Loucy (cell line): ENCODE measurements around the gene CACTIN.

Source experiments
- H2AFZ ChIP-seq: fragments of 200-600 bp; sonication (generic); 2 replicates; pipeline ENCODE4 v1.6.0; 2016; ENCODE audit warnings: antibody characterized with exemption, mild to moderate bottlenecking, low read length, moderate library complexity
- H3F3A ChIP-seq: fragments of 200-600 bp; 2 replicates; pipeline ENCODE4 v1.6.0; 2016; ENCODE audit warnings: antibody characterized with exemption, low read depth, mild to moderate bottlenecking
- H3K27me3 ChIP-seq: fragments of 200-600 bp; sonication (generic); 2 replicates; pipeline ENCODE4 v1.6.1; 2014; ENCODE audit warnings: low read length, mild to moderate bottlenecking; ENCODE audit not compliant: insufficient read depth, poor library complexity, severe bottlenecking
- H3K36me3 ChIP-seq: fragments of 200-600 bp; sonication (generic); 2 replicates; pipeline ENCODE4 v1.6.1; 2016; ENCODE audit warnings: low read length; ENCODE audit not compliant: insufficient read depth
- H3K4me1 ChIP-seq: fragments of 200-600 bp; sonication (generic); 2 replicates; pipeline ENCODE4 v1.5.1; 2014; ENCODE audit warnings: low read length, mild to moderate bottlenecking; ENCODE audit not compliant: insufficient read depth, poor library complexity, severe bottlenecking
- H3K4me2 ChIP-seq: fragments of 200-600 bp; sonication (generic); 2 replicates; pipeline ENCODE4 v1.6.0; 2014; ENCODE audit warnings: antibody characterized with exemption, low read length, low read depth, mild to moderate bottlenecking; ENCODE audit not compliant: poor library complexity, severe bottlenecking
- H3K4me3 ChIP-seq: fragments of 200-600 bp; sonication (generic); 2 replicates; pipeline ENCODE4 v1.5.1; 2014; ENCODE audit warnings: low read length, mild to moderate bottlenecking, mixed read lengths; ENCODE audit not compliant: poor library complexity, severe bottlenecking
- H3K79me2 ChIP-seq: fragments of 200-600 bp; sonication (generic); 2 replicates; pipeline ENCODE4 v1.6.1; 2014; ENCODE audit warnings: low read length; ENCODE audit not compliant: insufficient read depth
- H3K9ac ChIP-seq: fragments of 200-600 bp; sonication (generic); 2 replicates; pipeline ENCODE4 v1.6.0; 2014; ENCODE audit warnings: mild to moderate bottlenecking, low read depth, low read length, moderate library complexity; ENCODE audit not compliant: poor library complexity, severe bottlenecking
- H3K9me2 ChIP-seq: fragments of 200-600 bp; sonication (generic); replicated peaks from 2 replicates; pipeline ENCODE4 v1.6.1; 2016; ENCODE audit warnings: low read depth, low read length, mixed read lengths
- H3K9me3 ChIP-seq: fragments of 200-600 bp; sonication (generic); 2 replicates; pipeline ENCODE4 v1.6.1; 2014; ENCODE audit warnings: mild to moderate bottlenecking, antibody characterized with exemption, low read length, low read depth; ENCODE audit not compliant: insufficient read depth
- H4K20me1 ChIP-seq: fragments of 200-600 bp; sonication (generic); 2 replicates; pipeline ENCODE4 v1.6.0; 2014; ENCODE audit warnings: antibody characterized with exemption, low read length, mild to moderate bottlenecking; ENCODE audit not compliant: insufficient read depth, poor library complexity, severe bottlenecking
- CTCF ChIP-seq: fragments of 200-600 bp; sonication (generic); conservative IDR thresholded peaks from 2 replicates; pipeline ENCODE4 v1.5.1; 2014; ENCODE audit warnings: mild to moderate bottlenecking, antibody characterized with exemption, low read length
- EZH2phosphoT487 ChIP-seq: fragments of 200-600 bp; IDR thresholded peaks from 2 replicates; pipeline ENCODE4 v1.6.1; 2018; ENCODE audit warnings: antibody characterized with exemption, mild to moderate bottlenecking, moderate library complexity, borderline replicate concordance

The CACTIN gene

GRCh38 chr19:3604227-3604986, 22.2 kb downstream of the CACTIN start:
- Histone ChIP-seq H3K9ac (no peak overlapping the region), H3K4me2 (peak overlapping the region; percentile 45), H3K27me3 (no peaks in the 10 kb centered on the region), H3K9me2 (no peaks in the 10 kb centered on the region), H3K4me1 (peaks cover 7% of the 10 kb centered on the region), H3K9me3 (no peaks in the 10 kb centered on the region), H3K36me3 (no peaks in the 10 kb centered on the region), H3K79me2 (no peaks in the 10 kb centered on the region), H3F3A (no peaks in the 10 kb centered on the region), H3K4me3 (peak overlapping the region; percentile 14), H2AFZ (peak overlapping the region; percentile 62; the same call in 1 of the 2 replicates), H4K20me1 (no peaks in the 10 kb centered on the region)
- no peak for TF ChIP-seq EZH2phosphoT487
- no peak for TF ChIP-seq CTCF

- Histone ChIP-seq H3K4me2 (no peak overlapping the region), H2AFZ (no peak overlapping the region), H3K9me3 (no peaks in the 10 kb centered on the region), H3F3A (no peaks in the 10 kb centered on the region), H3K4me1 (peaks cover 7% of the 10 kb centered on the region), H3K36me3 (no peaks in the 10 kb centered on the region), H3K27me3 (no peaks in the 10 kb centered on the region), H3K9me2 (no peaks in the 10 kb centered on the region), H3K4me3 (no peak overlapping the region), H3K79me2 (no peaks in the 10 kb centered on the region), H3K9ac (no peak overlapping the region), H4K20me1 (no peaks in the 10 kb centered on the region)
- TF ChIP-seq EZH2phosphoT487 (no peak), CTCF (no peak)
These were observed 23.3 kb downstream of the CACTIN start for GRCh38 chr19:3603121-3603811.

GRCh38 chr19:3601021-3601420, 25.6 kb downstream of the CACTIN start:
- no peaks in the 10 kb centered on the region for H3K79me2 ChIP-seq
- no peak for TF ChIP-seq CTCF
- no peak for TF ChIP-seq EZH2phosphoT487
- no peak overlapping the region for H3K4me3 ChIP-seq
- H2AFZ ChIP-seq = no peak overlapping the region
- H3K9me2 ChIP-seq = no peaks in the 10 kb centered on the region
- H3K36me3 ChIP-seq = no peaks in the 10 kb centered on the region
- no peak overlapping the region for H3K9ac ChIP-seq
- no peaks in the 10 kb centered on the region for H3K27me3 ChIP-seq
- H3K4me1 ChIP-seq = peaks cover 7% of the 10 kb centered on the region
- H4K20me1 ChIP-seq = no peaks in the 10 kb centered on the region
- H3K9me3 ChIP-seq = no peaks in the 10 kb centered on the region
- no peak overlapping the region for H3K4me2 ChIP-seq
- no peaks in the 10 kb centered on the region for H3F3A ChIP-seq
